Measurements from ENCODE around the gene IFI44L. TPM values are rescaled to one million over a fixed set of nuclear protein-coding genes. Genes with fewer than 3 reads are reported as not detected.

Gene IFI44L
- 13.9 to 37.4 TPM (median 34.8 TPM) in 3 replicates for polyA plus RNA-seq
- polyA plus RNA-seq (2011; ENCODE audit: low read depth), result 0.22 TPM
- polyA plus RNA-seq (2011; cell fraction: cytosol; rRNA removed), result 10.4 and 17.5 TPM in 2 replicates
- polyA plus RNA-seq (2011; cell fraction: nucleus; rRNA removed), result 35.6 and 39.7 TPM in 2 replicates
- 0.37 and 12.8 TPM in 2 replicates for polyA plus RNA-seq (2012; ENCODE audit: low replicate concordance)
- 1.5 to 51.8 TPM (median 36.0 TPM) in 3 replicates for polyA minus RNA-seq
- polyA minus RNA-seq (2011; cell fraction: cytosol; rRNA and poly(A)+ RNA removed), result 10.2 TPM
- polyA minus RNA-seq (2011; cell fraction: nucleus; rRNA and poly(A)+ RNA removed), result 30.9 and 63.4 TPM in 2 replicates

- H4K20me1 ChIP-seq (ENCODE audit: control insufficient read depth, extremely low read depth, insufficient read depth, low read length), result no peaks in the 10 kb centered on the region
- TF ChIP-seq EZH2 (IDR thresholded peaks at IDR 0.05; ENCODE audit: low read length), result no peak
- no peak for TF ChIP-seq CTCF (optimal IDR thresholded peaks at IDR 0.05 in 1 of 3, IDR thresholded peaks at IDR 0.05 in 1 of 3, conservative IDR thresholded peaks at IDR 0.05 in 1 of 3; ENCODE audit: extremely low read depth in 1 of 3, insufficient read depth in 2 of 3, low read length in 3 of 3)
- DNase-seq (ENCODE audit: low read depth, low spot score), result no peak
- peak within 1 kb of the TSS; percentile 26 for H3K4me2 ChIP-seq (ENCODE audit: control insufficient read depth, extremely low read depth, insufficient read depth, low read depth, low read length)
- H3K27ac ChIP-seq (ENCODE audit: control insufficient read depth, insufficient read depth, low read length), result no peak within 1 kb of the TSS
- H3K4me3 ChIP-seq (ENCODE audit: control insufficient read depth in 2 of 3, extremely low read depth in 1 of 3, insufficient read depth in 2 of 3, low read depth in 1 of 3, low read length in 3 of 3), result peak within 1 kb of the TSS in 2 of 3 experiments; percentile 22 to 33
- no peaks in the 10 kb centered on the region for H3K9me3 ChIP-seq (ENCODE audit: control insufficient read depth, low read depth, low read length)
- dilution Hi-C loops (cut with MboI; ENCODE audit: extremely low pct_ligation_motif_present, low sequenced_read_pairs), result no loop called here
- H2AFZ ChIP-seq (ENCODE audit: control insufficient read depth, low read length), result peak within 1 kb of the TSS; percentile 74
- H3K4me1 ChIP-seq (ENCODE audit: control insufficient read depth, extremely low read depth, insufficient read depth, low read length), result peaks cover 9% of the 10 kb centered on the region
- H3K9me1 ChIP-seq (ENCODE audit: control insufficient read depth, extremely low read depth, insufficient read depth, low read length), result no peaks in the 10 kb centered on the region
- peak within 1 kb of the TSS; percentile 36 for H3K9ac ChIP-seq (ENCODE audit: control insufficient read depth, extremely low read depth, insufficient read depth, low read length)
- no peaks in the 10 kb centered on the region for H3K79me2 ChIP-seq (ENCODE audit: control insufficient read depth, insufficient read depth, low read length)
- peak; percentile 52 for FAIRE-seq
- H3K36me3 ChIP-seq (ENCODE audit: control insufficient read depth in 2 of 2, extremely low read depth in 1 of 2, insufficient read depth in 2 of 2, low read length in 2 of 2), result no peaks in the 10 kb centered on the region
- no peaks in the 10 kb centered on the region for H3K27me3 ChIP-seq (ENCODE audit: control insufficient read depth, extremely low read depth, insufficient read depth, low read length)
Observed at GRCh38 chr1:78619803-78620579, at the start of gene IFI44L. TSS of gene IFI44L (plus strand) at chr1:78620448. CDS start at chr1:78627916, 7,468 bp downstream.

DNA sequence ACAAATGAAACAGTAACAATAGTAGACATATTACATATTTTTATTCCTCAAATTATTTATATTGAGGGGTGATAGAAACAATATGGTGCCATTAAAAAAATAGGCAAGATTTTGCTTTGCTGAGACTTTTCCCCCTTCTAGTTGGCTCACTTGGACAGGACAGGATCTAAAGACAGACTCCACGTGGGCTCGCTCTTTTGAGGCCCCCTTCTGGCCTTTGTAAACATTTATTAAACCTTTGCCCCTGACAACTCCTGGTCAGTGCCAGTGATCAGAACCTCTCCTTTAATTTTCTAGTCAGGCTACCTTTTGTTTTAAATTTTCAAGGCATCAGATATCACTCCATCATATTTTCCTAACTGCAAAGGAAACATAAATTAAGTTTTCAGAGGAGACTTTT lies 49.7 kb upstream of the IFI44L start:
- Histone ChIP-seq H2AFZ (ENCODE audit: control insufficient read depth, low read length) (no peak overlapping the region), H3K4me2 (ENCODE audit: control insufficient read depth, extremely low read depth, insufficient read depth, low read depth, low read length) (no peak overlapping the region), H3K27ac (ENCODE audit: control insufficient read depth, insufficient read depth, low read length) (no peak overlapping the region), H3K4me1 (ENCODE audit: control insufficient read depth, extremely low read depth, insufficient read depth, low read length) (no peaks in the 10 kb centered on the region), H3K9me3 (ENCODE audit: control insufficient read depth, low read depth, low read length) (no peaks in the 10 kb centered on the region), H3K4me3 (ENCODE audit: control insufficient read depth in 2 of 3, extremely low read depth in 1 of 3, insufficient read depth in 2 of 3, low read depth in 1 of 3, low read length in 3 of 3) (no peak overlapping the region), H3K36me3 (ENCODE audit: control insufficient read depth in 2 of 2, extremely low read depth in 1 of 2, insufficient read depth in 2 of 2, low read length in 2 of 2) (no peaks in the 10 kb centered on the region), H3K27me3 (ENCODE audit: control insufficient read depth, extremely low read depth, insufficient read depth, low read length) (no peaks in the 10 kb centered on the region), H4K20me1 (ENCODE audit: control insufficient read depth, extremely low read depth, insufficient read depth, low read length) (no peaks in the 10 kb centered on the region), H3K9me1 (ENCODE audit: control insufficient read depth, extremely low read depth, insufficient read depth, low read length) (no peaks in the 10 kb centered on the region), H3K9ac (ENCODE audit: control insufficient read depth, extremely low read depth, insufficient read depth, low read length) (no peak overlapping the region), H3K79me2 (ENCODE audit: control insufficient read depth, insufficient read depth, low read length) (no peaks in the 10 kb centered on the region)
- FAIRE-seq (no peak), DNase-seq (ENCODE audit: low read depth, low spot score) (no peak)
- TF ChIP-seq EZH2 (IDR thresholded peaks at IDR 0.05; ENCODE audit: low read length) (no peak), CTCF (optimal IDR thresholded peaks at IDR 0.05 in 1 of 3, IDR thresholded peaks at IDR 0.05 in 1 of 3, conservative IDR thresholded peaks at IDR 0.05 in 1 of 3; ENCODE audit: extremely low read depth in 1 of 3, insufficient read depth in 2 of 3, low read length in 3 of 3) (no peak)
- dilution Hi-C loops (cut with MboI; ENCODE audit: extremely low pct_ligation_motif_present, low sequenced_read_pairs), result no loop called here
